Measurements from ENCODE around the gene RXRA. TPM values are rescaled to one million over a fixed set of nuclear protein-coding genes. Genes with fewer than 3 reads are reported as not detected.

RXRA gene
- total RNA-seq, 3 donors from 2014 or later, result 31.0 to 63.0 (median 31.5) TPM

GRCh38 chr9:134455934-134456755 lies 129.9 kb downstream of the RXRA start:
- Histone ChIP-seq H3K9me3 (no peaks in the 10 kb centered on the region), H3K27me3 (no peaks in the 10 kb centered on the region), H3K4me1 (peaks cover 7 to 15% of the 10 kb centered on the region in 2 donors), H3K36me3 (no peaks in the 10 kb centered on the region), H3K27ac (peak overlapping the region; percentile 89 to 97), H3K4me3 (peak overlapping the region; percentile 33 to 74 (median 46))
- intact Hi-C loops (cut with DNase I; ENCODE audit: low total_unique reads), result loop anchor here (10.0 kb wide), 1 partner anchor 279 kb away; no protein-coding TSS in a partner anchor
- TF ChIP-seq CTCF (IDR thresholded peaks at IDR 0.05), result no peak
- peak; percentile 70 to 79 (median 79) for TF ChIP-seq POLR2AphosphoS5 (IDR thresholded peaks at IDR 0.05)
- peak; percentile 81 to 84 for DNase-seq (ENCODE audit: low spot score in 2 of 2)

- Histone ChIP-seq H3K36me3 (no peaks in the 10 kb centered on the region), H3K27me3 (no peaks in the 10 kb centered on the region), H3K9me3 (peaks cover 0 to 5% of the 10 kb centered on the region in 2 donors), H3K27ac (peak overlapping the region; percentile 89 to 97), H3K4me3 (peak overlapping the region in 2 of 3 donors; percentile 46 to 74), H3K4me1 (peaks cover 7 to 15% of the 10 kb centered on the region in 2 donors)
- intact Hi-C loops (cut with DNase I; ENCODE audit: low total_unique reads), result loop anchor here (10.0 kb wide), 1 partner anchor 278 kb away; no protein-coding TSS in a partner anchor
- TF ChIP-seq CTCF (IDR thresholded peaks at IDR 0.05), result no peak
- no peak for TF ChIP-seq POLR2A (IDR thresholded peaks at IDR 0.05)
- TF ChIP-seq POLR2AphosphoS5 (IDR thresholded peaks at IDR 0.05), result no peak
- DNase-seq (ENCODE audit: low spot score in 2 of 2), result no peak
These were observed 130.6 kb downstream of the RXRA start for GRCh38 chr9:134456756-134457305.

GRCh38 chr9:134457321-134458206 lies 131.3 kb downstream of the RXRA start:
- intact Hi-C loops (cut with DNase I; ENCODE audit: low total_unique reads), result loop anchor here (10.0 kb wide), 1 partner anchor 277 kb away; no protein-coding TSS in a partner anchor
- H3K4me1 ChIP-seq, result peaks cover 7 to 15% of the 10 kb centered on the region in 2 donors
- H3K27me3 ChIP-seq, result no peaks in the 10 kb centered on the region
- H3K36me3 ChIP-seq, result no peaks in the 10 kb centered on the region
- H3K4me3 ChIP-seq, result no peak overlapping the region
- no peak for DNase-seq (ENCODE audit: low spot score in 2 of 2)
- no peak for TF ChIP-seq POLR2A (IDR thresholded peaks at IDR 0.05)
- H3K9me3 ChIP-seq, result peaks cover 0 to 5% of the 10 kb centered on the region in 2 donors
- H3K27ac ChIP-seq, result peak overlapping the region; percentile 89 to 97

GRCh38 chr9:134458207-134459108 lies 132.2 kb downstream of the RXRA start:
- Histone ChIP-seq H3K27me3 (no peaks in the 10 kb centered on the region), H3K4me3 (no peak overlapping the region), H3K36me3 (no peaks in the 10 kb centered on the region), H3K9me3 (peaks cover 0 to 5% of the 10 kb centered on the region in 2 donors), H3K27ac (peak overlapping the region in 1 of 2 donors; percentile 97), H3K4me1 (peaks cover 7 to 15% of the 10 kb centered on the region in 2 donors)
- intact Hi-C loops (cut with DNase I; ENCODE audit: low total_unique reads), result loop anchor here (10.0 kb wide), 1 partner anchor 276 kb away; no protein-coding TSS in a partner anchor
- TF ChIP-seq POLR2A (IDR thresholded peaks at IDR 0.05), result no peak
- no peak for DNase-seq (ENCODE audit: low spot score in 2 of 2)

GRCh38 chr9:134459164-134459563 lies 132.9 kb downstream of the RXRA start:
- no peak for DNase-seq (ENCODE audit: low spot score in 2 of 2)
- Histone ChIP-seq H3K4me1 (peaks cover 7 to 15% of the 10 kb centered on the region in 2 donors), H3K36me3 (no peaks in the 10 kb centered on the region), H3K27me3 (no peaks in the 10 kb centered on the region), H3K27ac (no peak overlapping the region), H3K4me3 (no peak overlapping the region), H3K9me3 (peaks cover 0 to 5% of the 10 kb centered on the region in 2 donors)
- TF ChIP-seq CTCF (IDR thresholded peaks at IDR 0.05) (no peak), POLR2A (IDR thresholded peaks at IDR 0.05) (no peak), POLR2AphosphoS5 (IDR thresholded peaks at IDR 0.05) (no peak)
- intact Hi-C loops (cut with DNase I; ENCODE audit: low total_unique reads), result loop anchor here (10.0 kb wide), 1 partner anchor 276 kb away; no protein-coding TSS in a partner anchor
